Upper lobe of left lung (tissue), 4 donors: ENCODE measurements around the gene EHD3.

Experiments
- POLR2A ChIP-seq, 4 donors: fragments of 450-650 bp; IDR thresholded peaks; one replicate each; pipeline ENCODE4 v1.5.1; 2016 to 2017; ENCODE audit warnings: antibody characterized with exemption in 4 of 4, mild to moderate bottlenecking in 2 of 4
- TF ChIP-seq, protein P1 (sequence below), 6 experiments: fragments of 450-650 bp in 4 of 6; fragments of 200-600 bp in 2 of 6; sonication (generic) in 2 of 6; IDR thresholded peaks; one replicate each; pipeline ENCODE4 v1.5.1; 2016 to 2019; ENCODE audit warnings: antibody characterized with exemption in 6 of 6

DNA sequence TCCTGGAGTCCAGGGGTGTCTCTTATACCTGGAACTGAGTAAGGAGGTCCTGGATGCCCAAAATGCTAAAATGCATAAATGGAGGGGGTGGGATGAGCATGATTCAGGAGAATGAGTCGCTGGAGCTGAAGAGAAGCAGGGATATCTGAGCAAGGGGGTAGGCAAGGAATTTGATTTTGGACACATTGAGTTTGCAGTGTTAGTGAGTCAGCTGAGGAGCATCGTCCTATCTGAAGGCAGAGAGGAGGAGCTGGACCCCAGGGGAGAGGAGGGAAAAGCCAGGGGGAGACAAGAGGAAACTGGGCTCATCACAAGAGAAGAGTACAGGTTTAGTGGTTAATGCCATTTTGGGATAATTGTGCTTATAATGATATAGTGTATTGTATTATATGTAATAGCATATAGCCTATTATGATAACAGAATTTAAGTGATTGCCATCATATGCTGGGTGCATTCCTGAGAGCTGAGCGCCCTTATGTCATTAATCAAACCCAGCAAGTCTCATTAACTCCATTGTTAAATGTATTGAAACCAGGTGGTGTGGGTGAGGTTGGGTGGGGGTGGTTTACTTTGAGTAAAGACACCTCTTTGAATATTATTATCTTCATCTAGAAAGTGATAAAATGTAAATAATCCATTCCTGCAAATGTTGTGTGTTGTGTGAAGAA, 12.4 kb downstream of the EHD3 start:
- TF ChIP-seq, protein P1, sequence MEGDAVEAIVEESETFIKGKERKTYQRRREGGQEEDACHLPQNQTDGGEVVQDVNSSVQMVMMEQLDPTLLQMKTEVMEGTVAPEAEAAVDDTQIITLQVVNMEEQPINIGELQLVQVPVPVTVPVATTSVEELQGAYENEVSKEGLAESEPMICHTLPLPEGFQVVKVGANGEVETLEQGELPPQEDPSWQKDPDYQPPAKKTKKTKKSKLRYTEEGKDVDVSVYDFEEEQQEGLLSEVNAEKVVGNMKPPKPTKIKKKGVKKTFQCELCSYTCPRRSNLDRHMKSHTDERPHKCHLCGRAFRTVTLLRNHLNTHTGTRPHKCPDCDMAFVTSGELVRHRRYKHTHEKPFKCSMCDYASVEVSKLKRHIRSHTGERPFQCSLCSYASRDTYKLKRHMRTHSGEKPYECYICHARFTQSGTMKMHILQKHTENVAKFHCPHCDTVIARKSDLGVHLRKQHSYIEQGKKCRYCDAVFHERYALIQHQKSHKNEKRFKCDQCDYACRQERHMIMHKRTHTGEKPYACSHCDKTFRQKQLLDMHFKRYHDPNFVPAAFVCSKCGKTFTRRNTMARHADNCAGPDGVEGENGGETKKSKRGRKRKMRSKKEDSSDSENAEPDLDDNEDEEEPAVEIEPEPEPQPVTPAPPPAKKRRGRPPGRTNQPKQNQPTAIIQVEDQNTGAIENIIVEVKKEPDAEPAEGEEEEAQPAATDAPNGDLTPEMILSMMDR (IDR thresholded peaks at IDR 0.05) = no peak
- TF ChIP-seq POLR2A (IDR thresholded peaks at IDR 0.05) = no peak
